Esophagus muscularis mucosa (tissue), 3 donors: ENCODE measurements around the gene SORL1-AS1.

Source experiments
- POLR2AphosphoS5 ChIP-seq, 2 donors: sonication (generic); formaldehyde crosslinking; IDR thresholded peaks; one replicate each; pipeline ENCODE4 v1.6.1; 2017; ENCODE audit warnings: antibody characterized with exemption in 2 of 2
- TF ChIP-seq, protein P1 (sequence below), 3 experiments: fragments of 200-600 bp in 2 of 3; fragments of 450-650 bp in 1 of 3; sonication (generic) in 2 of 3; IDR thresholded peaks; one replicate each; pipeline ENCODE4 v1.5.1; 2017 to 2019; ENCODE audit warnings: antibody characterized with exemption in 3 of 3, mild to moderate bottlenecking in 2 of 3, moderate library complexity in 1 of 3

DNA sequence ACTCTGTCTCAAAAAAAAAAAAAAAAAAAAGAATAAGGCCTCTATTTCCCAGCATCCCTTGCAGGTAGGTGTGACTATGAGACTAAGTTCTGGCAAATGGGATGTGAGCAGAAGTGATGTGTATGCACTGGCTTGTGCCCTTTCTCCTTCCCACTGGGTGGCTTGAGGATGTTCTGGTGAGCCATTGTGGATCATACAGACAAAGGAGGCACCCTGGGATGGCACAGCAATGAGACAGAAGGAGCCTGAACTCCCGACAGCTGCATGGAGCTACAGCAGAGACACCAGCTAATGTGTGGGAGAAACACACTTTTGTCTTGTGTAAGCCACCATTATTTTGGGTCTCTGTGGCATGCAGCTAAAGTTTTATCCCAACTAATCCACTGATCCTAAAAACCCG, 11.2 kb downstream of the SORL1-AS1 start:
- no peak for TF ChIP-seq POLR2AphosphoS5 (IDR thresholded peaks at IDR 0.05)
- TF ChIP-seq, protein P1, sequence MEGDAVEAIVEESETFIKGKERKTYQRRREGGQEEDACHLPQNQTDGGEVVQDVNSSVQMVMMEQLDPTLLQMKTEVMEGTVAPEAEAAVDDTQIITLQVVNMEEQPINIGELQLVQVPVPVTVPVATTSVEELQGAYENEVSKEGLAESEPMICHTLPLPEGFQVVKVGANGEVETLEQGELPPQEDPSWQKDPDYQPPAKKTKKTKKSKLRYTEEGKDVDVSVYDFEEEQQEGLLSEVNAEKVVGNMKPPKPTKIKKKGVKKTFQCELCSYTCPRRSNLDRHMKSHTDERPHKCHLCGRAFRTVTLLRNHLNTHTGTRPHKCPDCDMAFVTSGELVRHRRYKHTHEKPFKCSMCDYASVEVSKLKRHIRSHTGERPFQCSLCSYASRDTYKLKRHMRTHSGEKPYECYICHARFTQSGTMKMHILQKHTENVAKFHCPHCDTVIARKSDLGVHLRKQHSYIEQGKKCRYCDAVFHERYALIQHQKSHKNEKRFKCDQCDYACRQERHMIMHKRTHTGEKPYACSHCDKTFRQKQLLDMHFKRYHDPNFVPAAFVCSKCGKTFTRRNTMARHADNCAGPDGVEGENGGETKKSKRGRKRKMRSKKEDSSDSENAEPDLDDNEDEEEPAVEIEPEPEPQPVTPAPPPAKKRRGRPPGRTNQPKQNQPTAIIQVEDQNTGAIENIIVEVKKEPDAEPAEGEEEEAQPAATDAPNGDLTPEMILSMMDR (IDR thresholded peaks at IDR 0.05), result no peak
